Panc1 (cell line): ENCODE data around the gene TNFRSF11A. TPM values are rescaled to one million over a fixed set of nuclear protein-coding genes. Genes with fewer than 3 reads are reported as not detected.

Experiments used
- ATAC-seq: fragments of 200-7000 bp; cut with Tn5 transposase; 2 replicates; pipeline ENCODE4 v1.9.1; 2020; ENCODE audit warnings: mild to moderate bottlenecking, moderate library complexity
- BruUV-seq: library from RNA; stranded (reverse); fragments of 400-500 nt; replicated peaks from 2 replicates; lab custom pipeline; 2021; lab: Mats Ljungman, UMichigan
- CTCF ChIA-PET: fragments of 300-600 bp; sonication (Branson Sonifier 250); formaldehyde crosslinking; loops from one replicate; lab custom pipeline; 2022; ENCODE audit warnings: antibody characterized with exemption; lab: Charles Lee
- POLR2A ChIA-PET: fragments of 300-600 bp; sonication (Branson Sonifier 250); formaldehyde crosslinking; loops from one replicate; lab custom pipeline; 2022; ENCODE audit warnings: antibody characterized with exemption; lab: Charles Lee
- DNase-seq: peaks from one replicate; pipeline ENCODE4 v3.0.0-alpha.2; 2010; ENCODE audit warnings: low read depth, low spot score
- H3K27ac ChIP-seq: 2 replicates; pipeline ENCODE4 v1.5.1; 2011; ENCODE audit warnings: mild to moderate bottlenecking, low read length, inconsistent platforms
- H3K27me3 ChIP-seq: fragments of 200-500 bp; sonication (Bioruptor generic); 2 replicates; pipeline ENCODE4 v1.6.0; 2014; ENCODE audit warnings: low read length, inconsistent platforms; ENCODE audit not compliant: control insufficient read depth, insufficient read depth
- H3K36me3 ChIP-seq: fragments of 200-500 bp; sonication (Bioruptor generic); 2 replicates; pipeline ENCODE4 v1.5.1; 2014; ENCODE audit warnings: inconsistent platforms, mild to moderate bottlenecking, low read length, moderate library complexity; ENCODE audit not compliant: control insufficient read depth, insufficient read depth
- H3K4me1 ChIP-seq: 2 replicates; pipeline ENCODE4 v1.5.1; 2011; ENCODE audit warnings: inconsistent platforms, mild to moderate bottlenecking, low read length, moderate library complexity; ENCODE audit not compliant: control insufficient read depth, insufficient read depth
- H3K4me3 ChIP-seq, 2 experiments: 2 replicates each; pipeline ENCODE4 v1.5.1; 2011 to 2012; ENCODE audit warnings: low read depth in 2 of 2, low read length in 2 of 2, mild to moderate bottlenecking in 2 of 2, inconsistent platforms in 1 of 2, moderate library complexity in 1 of 2
- H3K9me3 ChIP-seq: fragments of 200-500 bp; sonication (Bioruptor generic); 2 replicates; pipeline ENCODE4 v1.5.1; 2014; ENCODE audit warnings: low read depth, mild to moderate bottlenecking, inconsistent platforms, low read length, moderate library complexity; ENCODE audit not compliant: control insufficient read depth, insufficient read depth
- CTCF ChIP-seq: fragments of 450-650 bp; IDR thresholded peaks from 2 replicates; pipeline ENCODE4 v1.5.1; 2017; ENCODE audit warnings: mild to moderate bottlenecking
- POLR2AphosphoS5 ChIP-seq: IDR thresholded peaks from 2 replicates; pipeline ENCODE4 v1.6.1; 2012; ENCODE audit warnings: mild to moderate bottlenecking, low read depth, low read length, moderate library complexity
- REST ChIP-seq, 2 experiments: IDR thresholded peaks; 2 replicates each; pipeline ENCODE4 v1.6.1; 2011 to 2012; ENCODE audit warnings: low read depth in 2 of 2, control low read depth in 1 of 2, low read length in 1 of 2, mild to moderate bottlenecking in 1 of 2, moderate library complexity in 1 of 2; ENCODE audit not compliant: insufficient read depth in 1 of 2
- SIN3A ChIP-seq: IDR thresholded peaks from 2 replicates; pipeline ENCODE4 v1.6.1; 2012; ENCODE audit warnings: low read depth, mild to moderate bottlenecking, low read length, moderate library complexity, borderline replicate concordance; ENCODE audit not compliant: insufficient read depth
- TCF7L2 ChIP-seq: IDR thresholded peaks from 2 replicates; pipeline ENCODE4 v1.6.1; 2011; ENCODE audit warnings: mild to moderate bottlenecking, low read depth, low read length, inconsistent platforms
- in situ Hi-C: cut with HindIII; loops from 2 replicates; pipeline ENCODE4 v1.10.0; 2016; ENCODE audit warnings: low sequenced_read_pairs, low pct_unique_long_range_greater_than_20kb
- intact Hi-C: fragments of 100-400 bp; cut with micrococcal nuclease; formaldehyde crosslinking; loops from one replicate; pipeline ENCODE4 v1.10.0; 2022; ENCODE audit not compliant: unreplicated experiment
- total RNA-seq: library from RNA; stranded (reverse); gene quantifications from one replicate; pipeline ENCODE4 v1.2.1, GENCODE V29; 2021; ENCODE audit not compliant: unreplicated experiment

The TNFRSF11A gene
- total RNA-seq, 1 experiment from 2014 or later: 14.1 TPM

GRCh38 chr18:62338446-62339105 lies 13.5 kb downstream of the TNFRSF11A start:
- intact Hi-C loops: loop anchor here (10.0 kb wide), 1 partner anchor 186 kb away; the partner anchor contains the start of gene ZCCHC2
- TF ChIP-seq SIN3A: no peak
- no peak for TF ChIP-seq TCF7L2
- TF ChIP-seq REST (IDR thresholded peaks at IDR 0.05; ENCODE audit: insufficient read depth in 1 of 2, low read depth in 2 of 2, low read length in 1 of 2): no peak
- ATAC-seq: no peak

GRCh38 chr18:62339106-62339988 lies 14.2 kb downstream of the TNFRSF11A start:
- TF ChIP-seq POLR2AphosphoS5 (no peak), CTCF (no peak), SIN3A (no peak), TCF7L2 (no peak), REST (IDR thresholded peaks at IDR 0.05; ENCODE audit: insufficient read depth in 1 of 2, low read depth in 2 of 2, low read length in 1 of 2) (no peak)
- Histone ChIP-seq H3K36me3 (no peaks in the 10 kb centered on the region), H3K4me3 (peak overlapping the region; percentile 3 to 42; a peak in 3 of 4 replicates), H3K27me3 (no peaks in the 10 kb centered on the region), H3K4me1 (peaks cover 63% of the 10 kb centered on the region), H3K9me3 (no peaks in the 10 kb centered on the region), H3K27ac (peak overlapping the region; percentile 77)
- CTCF ChIA-PET: no interaction called here
- peak; percentile 76 for ATAC-seq
- POLR2A ChIA-PET: no interaction called here
- no TSS peak for BruUV-seq
- in situ Hi-C loops (no loop called here), intact Hi-C loops (loop anchor here (10.0 kb wide), 1 partner anchor 185 kb away; the partner anchor contains the start of gene ZCCHC2)
- no peak for DNase-seq

More at GRCh38 chr18:62338446-62339105, 13.5 kb downstream of the TNFRSF11A start:
- in situ Hi-C loops: no loop called here
- H3K9me3 ChIP-seq: no peaks in the 10 kb centered on the region
- H3K36me3 ChIP-seq: no peaks in the 10 kb centered on the region
- ChIA-PET CTCF (no interaction called here), POLR2A (no interaction called here)
- H3K27ac ChIP-seq: peak overlapping the region; percentile 77
- peak overlapping the region; percentile 3 to 42; a peak in 2 of 4 replicates for H3K4me3 ChIP-seq
- BruUV-seq: no TSS peak
- DNase-seq: no peak
- H3K4me1 ChIP-seq: peaks cover 70% of the 10 kb centered on the region
- no peaks in the 10 kb centered on the region for H3K27me3 ChIP-seq
